Sigmoid colon (tissue), 7 donors: Measurements from ENCODE around the gene PIGA. TPM values are rescaled to one million over a fixed set of nuclear protein-coding genes. Genes with fewer than 3 reads are reported as not detected.

Experiments
- DNase-seq: peaks from one replicate; pipeline ENCODE4 v3.0.0-alpha.2; 2019
- H3K27ac ChIP-seq, 4 donors: fragments of 200-600 bp; sonication (generic); one replicate each; pipeline ENCODE4 v1.5.1; 2016 to 2019; ENCODE audit warnings: mild to moderate bottlenecking in 1 of 4
- H3K27me3 ChIP-seq, 3 donors: fragments of 200-600 bp; sonication (generic); one replicate each; pipeline ENCODE4 v1.5.1; 2019; ENCODE audit warnings: mild to moderate bottlenecking in 1 of 3
- H3K36me3 ChIP-seq, 4 donors: fragments of 200-600 bp; sonication (generic); one replicate each; pipeline ENCODE4 v1.5.1; 2016 to 2019
- H3K4me1 ChIP-seq, 4 donors: fragments of 200-600 bp; sonication (generic); one replicate each; pipeline ENCODE4 v1.5.1; 2017 to 2019
- H3K4me3 ChIP-seq, 4 donors: fragments of 200-600 bp; sonication (generic); one replicate each; pipeline ENCODE4 v1.5.1; 2017 to 2019; ENCODE audit warnings: mild to moderate bottlenecking in 2 of 4, moderate library complexity in 1 of 4
- H3K9me3 ChIP-seq, 4 donors: fragments of 200-600 bp in 3 of 4; sonication (generic) in 3 of 4; one replicate each; pipeline versions ENCODE4 v1.5.1 to v1.6.1; 2013 to 2019
- EP300 ChIP-seq, 4 donors: sonication (generic); formaldehyde crosslinking; IDR thresholded peaks; one replicate each; pipeline ENCODE4 v1.6.1; 2017; ENCODE audit warnings: antibody characterized with exemption in 4 of 4
- POLR2A ChIP-seq, 2 donors: fragments of 450-650 bp; IDR thresholded peaks; one replicate each; pipeline ENCODE4 v1.6.1; 2016; ENCODE audit warnings: antibody characterized with exemption in 2 of 2, mild to moderate bottlenecking in 2 of 2, moderate library complexity in 2 of 2
- POLR2AphosphoS5 ChIP-seq, 4 donors: sonication (generic); formaldehyde crosslinking; IDR thresholded peaks; one replicate each; pipeline ENCODE4 v1.6.1; 2017; ENCODE audit warnings: antibody characterized with exemption in 4 of 4
- WGBS, 2 donors: extraction: QIAGEN DNeasy Blood & Tissue Kit; methylation state at CpG; one replicate each; pipeline ENCODE4 v1.1.7; 2013; 5-methylcytosine and 5-hydroxymethylcytosine counted together
- intact Hi-C: fragments of 100-400 bp; cut with DNase I; formaldehyde crosslinking; loops from one replicate; pipeline ENCODE4 v1.15.1; 2023
- polyA plus RNA-seq, 3 donors: library from polyadenylated mRNA; stranded (reverse); fragments of 200-250 nt; gene quantifications; one replicate each; pipeline ENCODE4 v1.2.3, GENCODE V29; 2013
- total RNA-seq, 4 donors: library from RNA; depleted of rRNA; stranded (reverse); fragments of >200 nt; gene quantifications; one replicate each; pipeline ENCODE4 v1.1.0, GENCODE V29; 2016
- TF ChIP-seq, protein P1 (sequence below), 4 experiments: fragments of 450-650 bp in 3 of 4; fragments of 200-600 bp in 1 of 4; IDR thresholded peaks; one replicate each; pipeline ENCODE4 v1.5.1; 2016 to 2019; ENCODE audit warnings: antibody characterized with exemption in 4 of 4, mild to moderate bottlenecking in 3 of 4, moderate library complexity in 2 of 4
- donor health status: healthy with polysubstance abuse.
- donor health status: Bipolar disorder and iron deficiency.
- donor health status: healthy.

Gene PIGA
- total and polyA plus RNA-seq, 7 donors, result 3.9 to 9.5 (median 8.0) TPM

DNA sequence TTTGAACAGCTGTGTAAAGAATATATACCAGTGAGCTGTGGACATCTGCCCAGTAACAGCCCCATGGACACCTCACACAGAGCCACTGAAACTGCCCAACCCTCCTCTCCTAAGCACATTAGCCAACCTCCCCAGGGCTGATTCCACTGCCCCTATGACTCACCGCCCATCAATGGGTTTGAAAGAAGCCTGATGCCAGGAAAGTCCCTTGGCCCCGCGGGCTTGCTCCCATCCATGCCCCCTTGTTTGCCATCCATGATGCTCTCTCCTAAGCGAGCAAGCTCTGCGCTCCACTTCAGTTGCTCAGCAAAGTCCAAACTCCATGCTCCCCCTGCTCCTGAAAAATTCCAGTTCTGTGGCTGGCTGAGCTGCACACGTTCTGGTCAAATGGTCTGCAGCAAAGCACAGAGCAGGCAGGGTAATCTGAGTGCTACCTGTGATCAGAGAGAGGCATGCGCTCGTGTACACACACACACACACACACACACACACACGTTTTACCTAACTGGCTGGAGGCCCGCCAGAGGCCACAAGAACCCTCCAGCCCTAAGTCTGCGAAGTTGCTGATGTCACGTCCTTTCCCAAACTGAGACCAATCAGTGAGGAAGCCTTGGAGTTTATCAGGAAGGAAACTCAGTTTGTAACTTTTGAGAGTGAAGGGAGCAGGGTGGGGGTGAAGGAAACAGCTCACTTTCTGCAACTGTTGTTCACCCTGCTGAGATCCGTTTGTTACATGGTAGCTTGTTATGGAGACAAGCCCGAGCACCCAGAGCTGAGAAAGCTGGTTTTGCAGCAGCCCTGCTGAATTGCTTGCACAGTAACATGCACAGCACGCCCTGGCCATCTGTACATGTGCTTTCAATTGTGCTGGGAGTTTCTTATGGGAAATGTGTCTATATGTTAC lies 65.5 kb downstream of the PIGA start, which contains the start of gene ASB9:
TSS of gene ASB9 (minus strand) at position 466 of the 904 bp plus-strand sequence. CDS start at position 257, 209 bp downstream.
- DNase-seq, result no peak
- H3K27ac ChIP-seq, result peak within 1 kb of the TSS in 1 of 4 donors; percentile 19
- intact Hi-C loops, result no loop called here
- no peak for TF ChIP-seq POLR2AphosphoS5 (IDR thresholded peaks at IDR 0.05)
- TF ChIP-seq, protein P1, sequence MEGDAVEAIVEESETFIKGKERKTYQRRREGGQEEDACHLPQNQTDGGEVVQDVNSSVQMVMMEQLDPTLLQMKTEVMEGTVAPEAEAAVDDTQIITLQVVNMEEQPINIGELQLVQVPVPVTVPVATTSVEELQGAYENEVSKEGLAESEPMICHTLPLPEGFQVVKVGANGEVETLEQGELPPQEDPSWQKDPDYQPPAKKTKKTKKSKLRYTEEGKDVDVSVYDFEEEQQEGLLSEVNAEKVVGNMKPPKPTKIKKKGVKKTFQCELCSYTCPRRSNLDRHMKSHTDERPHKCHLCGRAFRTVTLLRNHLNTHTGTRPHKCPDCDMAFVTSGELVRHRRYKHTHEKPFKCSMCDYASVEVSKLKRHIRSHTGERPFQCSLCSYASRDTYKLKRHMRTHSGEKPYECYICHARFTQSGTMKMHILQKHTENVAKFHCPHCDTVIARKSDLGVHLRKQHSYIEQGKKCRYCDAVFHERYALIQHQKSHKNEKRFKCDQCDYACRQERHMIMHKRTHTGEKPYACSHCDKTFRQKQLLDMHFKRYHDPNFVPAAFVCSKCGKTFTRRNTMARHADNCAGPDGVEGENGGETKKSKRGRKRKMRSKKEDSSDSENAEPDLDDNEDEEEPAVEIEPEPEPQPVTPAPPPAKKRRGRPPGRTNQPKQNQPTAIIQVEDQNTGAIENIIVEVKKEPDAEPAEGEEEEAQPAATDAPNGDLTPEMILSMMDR (IDR thresholded peaks at IDR 0.05), result no peak
- no peak for TF ChIP-seq POLR2A (IDR thresholded peaks at IDR 0.05)
- TF ChIP-seq EP300 (IDR thresholded peaks at IDR 0.05), result no peak
- H3K36me3 ChIP-seq, result no peaks in the 10 kb centered on the region
- H3K4me1 ChIP-seq, result no peaks in the 10 kb centered on the region
- no peaks in the 10 kb centered on the region for H3K9me3 ChIP-seq
- peak within 1 kb of the TSS in 1 of 4 donors; percentile 5 for H3K4me3 ChIP-seq
- no peaks in the 10 kb centered on the region for H3K27me3 ChIP-seq
- 4 to 18% methylated on average over 15 of the region's 15 CpGs for WGBS, 2 donors

Other genes with a start within 250 kb of the PIGA start
- gene ASB9, start 65.4 kb downstream of the PIGA start, total RNA-seq, result 1 to 10 TPM; 1.1 to 3.0 (median 2.5) TPM
- 1 to 10 TPM; 1.2 to 3.7 (median 3.7) TPM for gene ASB9, start 65.4 kb downstream of the PIGA start, polyA plus RNA-seq
- gene ASB11, start 19.9 kb downstream of the PIGA start, total RNA-seq, result not detected
- gene ASB11, start 19.9 kb downstream of the PIGA start, polyA plus RNA-seq, result under 1 TPM in 2 of 3 donors, not detected in 1; 0.16 to 0.60 TPM
- 10 to 100 TPM in 1 of 4 donors, 1 to 10 TPM in 1, under 1 TPM in 2; 0.81 to 11.4 (median 4.8) TPM for gene VEGFD, start 48.9 kb upstream of the PIGA start, total RNA-seq
- gene VEGFD, start 48.9 kb upstream of the PIGA start, polyA plus RNA-seq, result 1 to 10 TPM in 1 of 3 donors, under 1 TPM in 1, not detected in 1; 0.41 to 4.8 TPM
- gene PIR, start 157.8 kb upstream of the PIGA start, total RNA-seq, result 10 to 100 TPM in 3 of 4 donors, 1 to 10 TPM in 1; 4.5 to 22.1 (median 15.8) TPM
- gene PIR, start 157.8 kb upstream of the PIGA start, polyA plus RNA-seq, result 10 to 100 TPM in 2 of 3 donors, 1 to 10 TPM in 1; 6.0 to 11.6 (median 11.4) TPM
- 1 to 10 TPM in 3 of 4 donors, under 1 TPM in 1; 0.68 to 3.0 (median 2.1) TPM for gene BMX, start 165.3 kb upstream of the PIGA start, total RNA-seq
- 1 to 10 TPM; 1.4 to 4.8 (median 2.9) TPM for gene BMX, start 165.3 kb upstream of the PIGA start, polyA plus RNA-seq